Vagina (tissue), 2 donors: ENCODE data around the gene MICALL2. TPM values are rescaled to one million over a fixed set of nuclear protein-coding genes. Genes with fewer than 3 reads are reported as not detected.

Source experiments
- DNase-seq, 2 donors: peaks; one replicate each; pipeline ENCODE4 v3.0.0-alpha.2; 2017; ENCODE audit errors: extremely low spot score in 2 of 2
- H3K27ac ChIP-seq: fragments of 200-600 bp; sonication (generic); one replicate; pipeline ENCODE4 v1.5.1; 2019
- H3K27me3 ChIP-seq: fragments of 200-600 bp; sonication (generic); one replicate; pipeline ENCODE4 v1.5.1; 2019
- H3K36me3 ChIP-seq, 2 donors: fragments of 200-600 bp; sonication (generic); one replicate each; pipeline ENCODE4 v1.5.1; 2017 to 2019
- H3K4me1 ChIP-seq: fragments of 200-600 bp; sonication (generic); one replicate; pipeline ENCODE4 v1.5.1; 2019
- H3K4me3 ChIP-seq, 2 donors: fragments of 200-600 bp; sonication (generic); 1 replicate in 1 of 2; 2 replicates in 1 of 2; pipeline ENCODE4 v1.5.1; 2016 to 2019
- H3K9me3 ChIP-seq: fragments of 200-600 bp; sonication (generic); one replicate; pipeline ENCODE4 v1.5.1; 2019
- POLR2A ChIP-seq, 2 donors: fragments of 450-650 bp; IDR thresholded peaks; one replicate each; pipeline ENCODE4 v1.6.1; 2017; ENCODE audit warnings: antibody characterized with exemption in 2 of 2, mild to moderate bottlenecking in 2 of 2, moderate library complexity in 2 of 2
- POLR2AphosphoS5 ChIP-seq, 2 donors: sonication (generic); formaldehyde crosslinking; IDR thresholded peaks; one replicate each; pipeline ENCODE4 v1.9.0; 2017; ENCODE audit warnings: antibody characterized with exemption in 2 of 2, mild to moderate bottlenecking in 2 of 2, low read depth in 1 of 2; ENCODE audit not compliant: insufficient read depth in 1 of 2
- intact Hi-C: fragments of 100-400 bp; cut with DNase I; formaldehyde crosslinking; loops from one replicate; pipeline ENCODE4 v1.15.1; 2023
- total RNA-seq: library from RNA; depleted of rRNA; stranded (reverse); fragments of >200 nt; gene quantifications from one replicate; pipeline ENCODE4 v1.2.3, GENCODE V29; 2016
- TF ChIP-seq, protein P1 (sequence below), 3 experiments: fragments of 450-650 bp in 2 of 3; fragments of 200-600 bp in 1 of 3; sonication (generic) in 1 of 3; IDR thresholded peaks; one replicate each; pipeline ENCODE4 v1.5.1; 2017 to 2019; ENCODE audit warnings: antibody characterized with exemption in 3 of 3, mild to moderate bottlenecking in 2 of 3, moderate library complexity in 2 of 3

MICALL2 gene
- total RNA-seq, 1 donor from 2014 or later: 15.7 TPM

DNA sequence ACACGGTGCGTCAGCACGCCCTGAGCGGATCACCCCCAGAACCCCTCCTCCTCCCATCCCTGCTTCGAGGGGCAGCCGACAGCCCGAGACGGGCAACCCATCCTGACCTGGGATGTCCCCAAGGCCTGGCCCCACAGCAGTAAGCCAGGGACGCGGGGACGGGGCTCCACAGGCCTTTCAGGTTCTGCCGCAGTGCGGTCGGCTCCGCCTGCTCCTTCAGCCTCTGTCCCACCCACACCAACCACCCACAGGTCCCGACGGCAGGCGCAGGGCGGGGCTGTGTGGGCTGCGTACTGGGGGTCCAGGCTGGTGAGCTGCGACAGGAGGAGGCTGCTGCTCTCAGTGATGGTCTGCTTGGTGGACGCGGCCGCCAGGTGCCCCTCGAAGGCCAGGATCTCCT lies 28.2 kb upstream of the MICALL2 start:
- no peak overlapping the region for H3K4me3 ChIP-seq
- H3K9me3 ChIP-seq: no peaks in the 10 kb centered on the region
- H3K36me3 ChIP-seq: peaks cover 0 to 88% of the 10 kb centered on the region in 2 donors
- TF ChIP-seq, protein P1, sequence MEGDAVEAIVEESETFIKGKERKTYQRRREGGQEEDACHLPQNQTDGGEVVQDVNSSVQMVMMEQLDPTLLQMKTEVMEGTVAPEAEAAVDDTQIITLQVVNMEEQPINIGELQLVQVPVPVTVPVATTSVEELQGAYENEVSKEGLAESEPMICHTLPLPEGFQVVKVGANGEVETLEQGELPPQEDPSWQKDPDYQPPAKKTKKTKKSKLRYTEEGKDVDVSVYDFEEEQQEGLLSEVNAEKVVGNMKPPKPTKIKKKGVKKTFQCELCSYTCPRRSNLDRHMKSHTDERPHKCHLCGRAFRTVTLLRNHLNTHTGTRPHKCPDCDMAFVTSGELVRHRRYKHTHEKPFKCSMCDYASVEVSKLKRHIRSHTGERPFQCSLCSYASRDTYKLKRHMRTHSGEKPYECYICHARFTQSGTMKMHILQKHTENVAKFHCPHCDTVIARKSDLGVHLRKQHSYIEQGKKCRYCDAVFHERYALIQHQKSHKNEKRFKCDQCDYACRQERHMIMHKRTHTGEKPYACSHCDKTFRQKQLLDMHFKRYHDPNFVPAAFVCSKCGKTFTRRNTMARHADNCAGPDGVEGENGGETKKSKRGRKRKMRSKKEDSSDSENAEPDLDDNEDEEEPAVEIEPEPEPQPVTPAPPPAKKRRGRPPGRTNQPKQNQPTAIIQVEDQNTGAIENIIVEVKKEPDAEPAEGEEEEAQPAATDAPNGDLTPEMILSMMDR (IDR thresholded peaks at IDR 0.05): no peak
- TF ChIP-seq POLR2AphosphoS5 (IDR thresholded peaks at IDR 0.05; ENCODE audit: insufficient read depth in 1 of 2, low read depth in 1 of 2): no peak
- TF ChIP-seq POLR2A (IDR thresholded peaks at IDR 0.05): no peak
- no peaks in the 10 kb centered on the region for H3K27me3 ChIP-seq
- no peak for DNase-seq
- no peak overlapping the region for H3K27ac ChIP-seq
- intact Hi-C loops: loop anchor here (5.0 kb wide), 1 partner anchor 1150 kb away; no protein-coding TSS in a partner anchor
- H3K4me1 ChIP-seq: no peaks in the 10 kb centered on the region

DNA sequence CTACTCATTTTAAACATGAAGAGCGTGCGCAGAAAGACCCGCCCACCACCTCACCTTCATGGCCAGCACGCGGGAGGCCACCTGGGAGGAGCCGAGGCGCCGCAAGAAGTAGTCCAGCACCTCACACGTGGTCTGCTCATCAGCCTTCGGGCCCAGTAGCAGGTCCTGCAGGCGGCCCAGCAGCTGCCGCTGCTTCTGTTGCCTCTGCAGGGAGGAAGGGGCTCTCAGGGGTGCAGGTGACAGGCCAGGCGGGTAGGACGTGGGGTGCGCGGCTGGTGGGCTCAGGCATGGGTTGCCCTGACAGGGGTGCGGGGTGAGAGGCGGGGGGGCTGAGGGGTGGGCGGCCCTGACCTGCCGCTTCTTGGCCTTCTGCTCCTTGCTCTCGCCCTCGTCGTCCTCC lies 27.3 kb upstream of the MICALL2 start:
- H3K4me3 ChIP-seq: no peak overlapping the region

GRCh38 chr7:1485156-1485555 lies 25.9 kb upstream of the MICALL2 start:
- Histone ChIP-seq H3K9me3 (no peaks in the 10 kb centered on the region), H3K4me3 (no peak overlapping the region), H3K27ac (no peak overlapping the region), H3K4me1 (no peaks in the 10 kb centered on the region), H3K27me3 (no peaks in the 10 kb centered on the region), H3K36me3 (peaks cover 0 to 88% of the 10 kb centered on the region in 2 donors)
- TF ChIP-seq POLR2A (IDR thresholded peaks at IDR 0.05) (no peak), POLR2AphosphoS5 (IDR thresholded peaks at IDR 0.05; ENCODE audit: insufficient read depth in 1 of 2, low read depth in 1 of 2) (no peak)
- TF ChIP-seq, protein P1 (IDR thresholded peaks at IDR 0.05): no peak
- no peak for DNase-seq
- intact Hi-C loops: loop anchor here (5.0 kb wide), 1 partner anchor 1148 kb away; no protein-coding TSS in a partner anchor

More for the DNA sequence above, 27.3 kb upstream of the MICALL2 start:
- intact Hi-C loops: loop anchor here (5.0 kb wide), 1 partner anchor 1149 kb away; no protein-coding TSS in a partner anchor
- Histone ChIP-seq H3K36me3 (peaks cover 0 to 89% of the 10 kb centered on the region in 2 donors), H3K9me3 (no peaks in the 10 kb centered on the region), H3K27ac (no peak overlapping the region), H3K27me3 (no peaks in the 10 kb centered on the region), H3K4me1 (no peaks in the 10 kb centered on the region)
- DNase-seq: no peak
- TF ChIP-seq POLR2A (IDR thresholded peaks at IDR 0.05): no peak

DNA sequence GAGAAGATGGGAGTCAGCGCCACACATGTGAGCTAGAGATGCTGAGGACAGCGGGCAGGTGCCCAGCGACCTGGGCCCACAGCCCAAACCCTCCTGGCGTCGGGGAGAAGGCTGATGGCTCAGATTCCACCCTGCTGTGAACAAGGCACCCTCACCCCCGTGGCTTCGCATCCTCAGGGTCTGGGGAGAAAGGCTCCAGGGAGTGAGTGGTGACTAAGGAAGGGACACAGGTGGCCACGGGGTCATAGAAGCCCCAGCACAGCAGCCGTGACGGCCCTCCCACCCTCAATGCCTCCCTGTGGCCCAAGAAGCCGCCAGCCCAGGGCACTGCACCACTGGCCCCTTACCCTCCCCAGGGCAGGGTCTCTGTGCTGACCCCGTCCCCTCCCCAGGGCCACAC lies 25.3 kb upstream of the MICALL2 start:
- intact Hi-C loops: no loop called here
- TF ChIP-seq POLR2AphosphoS5 (IDR thresholded peaks at IDR 0.05; ENCODE audit: insufficient read depth in 1 of 2, low read depth in 1 of 2): no peak
- no peaks in the 10 kb centered on the region for H3K9me3 ChIP-seq
- no peak for DNase-seq
- H3K4me3 ChIP-seq: no peak overlapping the region
- H3K36me3 ChIP-seq: peaks cover 0 to 90% of the 10 kb centered on the region in 2 donors
- no peak overlapping the region for H3K27ac ChIP-seq
- no peaks in the 10 kb centered on the region for H3K27me3 ChIP-seq
- no peaks in the 10 kb centered on the region for H3K4me1 ChIP-seq

- no peak for DNase-seq
- H3K4me1 ChIP-seq: no peaks in the 10 kb centered on the region
- H3K4me3 ChIP-seq: no peak overlapping the region
- H3K9me3 ChIP-seq: no peaks in the 10 kb centered on the region
- no peaks in the 10 kb centered on the region for H3K27me3 ChIP-seq
- H3K36me3 ChIP-seq: peaks cover 0 to 92% of the 10 kb centered on the region in 2 donors
- intact Hi-C loops: no loop called here
- no peak for TF ChIP-seq POLR2AphosphoS5 (IDR thresholded peaks at IDR 0.05; ENCODE audit: insufficient read depth in 1 of 2, low read depth in 1 of 2)
- TF ChIP-seq, protein P1 (IDR thresholded peaks at IDR 0.05): no peak
- TF ChIP-seq POLR2A (IDR thresholded peaks at IDR 0.05): no peak
- no peak overlapping the region for H3K27ac ChIP-seq
Observed at GRCh38 chr7:1483536-1484505, 24.6 kb upstream of the MICALL2 start.

- Histone ChIP-seq H3K4me1 (no peaks in the 10 kb centered on the region), H3K36me3 (peaks cover 0 to 92% of the 10 kb centered on the region in 2 donors), H3K9me3 (no peaks in the 10 kb centered on the region), H3K27ac (no peak overlapping the region), H3K4me3 (no peak overlapping the region), H3K27me3 (no peaks in the 10 kb centered on the region)
- DNase-seq: no peak
- intact Hi-C loops: no loop called here
- TF ChIP-seq POLR2A (IDR thresholded peaks at IDR 0.05) (no peak), POLR2AphosphoS5 (IDR thresholded peaks at IDR 0.05; ENCODE audit: insufficient read depth in 1 of 2, low read depth in 1 of 2) (no peak)
- TF ChIP-seq, protein P1 (IDR thresholded peaks at IDR 0.05): no peak
Observed at GRCh38 chr7:1483079-1483478, 23.8 kb upstream of the MICALL2 start.
